DOHH2 (cell line): ENCODE data around the gene TNK2.
A peak's percentile ranks its signal among the peaks of the same experiment; 100 is the strongest.
"Not testable (repeated sequence)": the region's sequence is repeated elsewhere in the genome, so short reads cannot be mapped to it uniquely, and the experiment has no call there.

Experiments used
- H3F3A ChIP-seq: fragments of 200-600 bp; sonication (generic), shearing (Covaris generic); 2 replicates; pipeline ENCODE4 v1.6.0; 2016; ENCODE audit warnings: antibody characterized with exemption, mild to moderate bottlenecking; ENCODE audit not compliant: control insufficient read depth, insufficient read depth
- H3K27ac ChIP-seq: fragments of 200-600 bp; sonication (generic); 2 replicates; pipeline ENCODE4 v1.5.1; 2014; ENCODE audit warnings: low read depth, mild to moderate bottlenecking, low read length, moderate library complexity
- H3K27me3 ChIP-seq: fragments of 200-600 bp; sonication (generic); 2 replicates; pipeline ENCODE4 v1.6.1; 2014; ENCODE audit warnings: mild to moderate bottlenecking, low read length, mixed read lengths; ENCODE audit not compliant: control insufficient read depth
- H3K36me3 ChIP-seq: fragments of 200-600 bp; sonication (generic); 2 replicates; pipeline ENCODE4 v1.6.1; 2014; ENCODE audit warnings: mild to moderate bottlenecking, low read length, moderate library complexity, mixed read lengths; ENCODE audit not compliant: control insufficient read depth
- H3K4me1 ChIP-seq: fragments of 200-600 bp; sonication (generic); 2 replicates; pipeline ENCODE4 v1.6.1; 2014; ENCODE audit warnings: mild to moderate bottlenecking, low read length, mixed read lengths; ENCODE audit not compliant: control insufficient read depth
- H3K4me2 ChIP-seq: fragments of 200-600 bp; sonication (generic); 2 replicates; pipeline ENCODE4 v1.6.0; 2014; ENCODE audit warnings: mild to moderate bottlenecking, low read length, moderate library complexity
- H3K4me3 ChIP-seq: fragments of 200-600 bp; sonication (generic); 2 replicates; pipeline ENCODE4 v1.5.1; 2014; ENCODE audit warnings: mild to moderate bottlenecking, low read length, mixed read lengths
- H3K79me2 ChIP-seq: fragments of 200-600 bp; sonication (generic); 2 replicates; pipeline ENCODE4 v1.6.1; 2014; ENCODE audit warnings: mild to moderate bottlenecking, low read length, mixed read lengths; ENCODE audit not compliant: control insufficient read depth
- H3K9me2 ChIP-seq: fragments of 200-600 bp; sonication (generic); replicated peaks from 2 replicates; pipeline ENCODE4 v1.6.1; 2014; ENCODE audit warnings: mild to moderate bottlenecking, low read length, mixed read lengths; ENCODE audit not compliant: control insufficient read depth
- H3K9me3 ChIP-seq: fragments of 200-600 bp; sonication (generic); 2 replicates; pipeline ENCODE4 v1.6.1; 2014; ENCODE audit warnings: antibody characterized with exemption, low read length, mixed read lengths; ENCODE audit not compliant: control insufficient read depth, insufficient read depth
- H4K20me1 ChIP-seq: fragments of 200-600 bp; sonication (generic); 2 replicates; pipeline ENCODE4 v1.6.0; 2014; ENCODE audit warnings: low read depth, mild to moderate bottlenecking, antibody characterized with exemption, low read length, moderate library complexity; ENCODE audit not compliant: control insufficient read depth, insufficient read depth
- CTCF ChIP-seq: fragments of 200-600 bp; sonication (generic); IDR thresholded peaks from one replicate; pipeline ENCODE4 v1.5.1; 2014; ENCODE audit warnings: antibody characterized with exemption, mild to moderate bottlenecking, low read depth, low read length; ENCODE audit not compliant: poor library complexity, severe bottlenecking
- EZH2phosphoT487 ChIP-seq: fragments of 200-600 bp; sonication (generic); IDR thresholded peaks from 2 replicates; pipeline ENCODE4 v1.6.1; 2017; ENCODE audit warnings: borderline replicate concordance, mild to moderate bottlenecking, antibody characterized with exemption, low read length, moderate library complexity, mixed read lengths

TNK2 gene

GRCh38 chr3:195865752-195866151 lies 42.6 kb downstream of the TNK2 start:
- Histone ChIP-seq H3K4me1 (no peaks in the 10 kb centered on the region), H3K9me3 (no peaks in the 10 kb centered on the region), H3K4me3 (no peak overlapping the region), H3F3A (no peaks in the 10 kb centered on the region), H3K27ac (no peak overlapping the region), H3K36me3 (no peaks in the 10 kb centered on the region), H3K4me2 (no peak overlapping the region), H4K20me1 (no peaks in the 10 kb centered on the region), H3K9me2 (no peaks in the 10 kb centered on the region), H3K27me3 (no peaks in the 10 kb centered on the region), H3K79me2 (no peaks in the 10 kb centered on the region)
- no peak for TF ChIP-seq EZH2phosphoT487
- no peak for TF ChIP-seq CTCF

- Histone ChIP-seq H3F3A (no peaks in the 10 kb centered on the region), H3K4me1 (peaks cover 3% of the 10 kb centered on the region; the same call in 1 of the 2 replicates), H3K27me3 (no peaks in the 10 kb centered on the region), H3K9me2 (no peaks in the 10 kb centered on the region), H3K9me3 (no peaks in the 10 kb centered on the region), H3K4me2 (no peak overlapping the region), H3K4me3 (no peak overlapping the region), H3K79me2 (no peaks in the 10 kb centered on the region), H3K36me3 (no peaks in the 10 kb centered on the region), H4K20me1 (no peaks in the 10 kb centered on the region), H3K27ac (no peak overlapping the region)
- TF ChIP-seq CTCF (peak; percentile 88), EZH2phosphoT487 (no peak)
Measured at GRCh38 chr3:195863121-195864061, 45.0 kb downstream of the TNK2 start.

GRCh38 chr3:195862318-195862717 lies 46.0 kb downstream of the TNK2 start:
- not testable (repeated sequence) for H3K4me2 ChIP-seq, H3K79me2 ChIP-seq, H3K27me3 ChIP-seq

GRCh38 chr3:195860456-195860855 lies 47.9 kb downstream of the TNK2 start:
- no peaks in the 10 kb centered on the region for H4K20me1 ChIP-seq

More at GRCh38 chr3:195862318-195862717, 46.0 kb downstream of the TNK2 start:
- not testable (repeated sequence) for H4K20me1 ChIP-seq, H3K4me1 ChIP-seq, H3K36me3 ChIP-seq, H3K9me3 ChIP-seq, H3K4me3 ChIP-seq, H3F3A ChIP-seq, H3K27ac ChIP-seq, H3K9me2 ChIP-seq

More at GRCh38 chr3:195860456-195860855, 47.9 kb downstream of the TNK2 start:
- H3F3A ChIP-seq: no peaks in the 10 kb centered on the region
- H3K27me3 ChIP-seq: no peaks in the 10 kb centered on the region
- TF ChIP-seq EZH2phosphoT487 (no peak), CTCF (no peak)
- no peaks in the 10 kb centered on the region for H3K36me3 ChIP-seq
- no peak overlapping the region for H3K27ac ChIP-seq
- no peaks in the 10 kb centered on the region for H3K9me2 ChIP-seq
- H3K9me3 ChIP-seq: no peaks in the 10 kb centered on the region
- H3K4me2 ChIP-seq: no peak overlapping the region
- no peaks in the 10 kb centered on the region for H3K79me2 ChIP-seq
- no peak overlapping the region for H3K4me3 ChIP-seq
- peaks cover 3% of the 10 kb centered on the region; the same call in 1 of the 2 replicates for H3K4me1 ChIP-seq
